ENCODE measurements around the gene TRIM62.
A peak's percentile ranks its signal among the peaks of the same experiment; 100 is the strongest.

The TRIM62 gene

DNA sequence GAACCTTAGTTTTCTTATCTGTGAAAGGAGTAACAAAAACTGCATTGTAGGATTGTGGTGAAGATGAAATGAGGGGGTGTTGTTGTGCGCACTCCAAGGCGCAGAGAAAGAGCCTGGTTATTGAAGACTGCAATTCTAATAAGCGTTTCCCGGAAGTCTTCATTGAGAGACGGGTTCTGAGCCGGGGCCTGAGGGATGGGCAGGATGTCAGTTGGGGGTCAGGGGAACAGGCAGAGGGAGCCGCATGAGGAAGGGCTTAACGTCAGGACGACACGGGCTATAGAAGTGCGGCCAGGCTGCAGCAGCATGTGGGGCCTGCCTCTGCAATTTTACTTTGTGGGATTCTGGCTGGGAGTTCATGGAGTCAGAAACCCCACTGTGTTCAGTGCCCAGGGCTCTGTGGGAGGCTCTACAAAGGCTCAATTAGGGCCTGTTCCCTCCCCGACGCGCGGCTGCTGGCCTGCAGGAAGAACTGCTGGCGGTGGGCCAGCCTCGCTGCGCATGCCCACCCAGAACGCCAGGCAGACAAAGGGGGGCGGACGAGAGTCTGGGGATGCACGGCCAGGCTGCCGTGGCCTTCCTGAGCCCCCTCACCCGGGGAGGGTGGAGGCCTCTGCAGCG lies 20.7 kb downstream of the TRIM62 start:
- DNase-seq (ENCODE audit: low read depth in 2 of 2): no peak

DNA sequence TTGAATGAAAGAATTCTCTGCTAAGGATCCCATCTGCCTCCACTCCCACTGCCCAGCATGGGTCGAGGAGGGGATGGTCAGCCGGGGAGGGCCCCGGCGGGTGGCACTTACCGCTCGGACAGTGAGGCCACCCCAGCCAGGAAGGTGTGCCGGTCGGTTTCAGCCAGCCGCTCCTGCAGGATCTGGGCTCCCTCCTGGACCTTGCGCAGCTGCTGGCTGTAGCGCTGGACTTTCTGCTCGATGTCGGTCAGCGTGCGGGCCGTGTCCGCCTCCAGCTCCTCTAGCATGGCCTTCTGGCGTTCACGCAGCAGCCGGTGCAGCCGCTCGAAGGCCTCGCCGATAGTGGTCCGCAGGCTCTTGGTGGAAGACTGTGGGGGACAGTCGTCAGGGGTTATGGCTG lies 22.3 kb downstream of the TRIM62 start:
- DNase-seq (ENCODE audit: low read depth in 2 of 2): no peak

DNA sequence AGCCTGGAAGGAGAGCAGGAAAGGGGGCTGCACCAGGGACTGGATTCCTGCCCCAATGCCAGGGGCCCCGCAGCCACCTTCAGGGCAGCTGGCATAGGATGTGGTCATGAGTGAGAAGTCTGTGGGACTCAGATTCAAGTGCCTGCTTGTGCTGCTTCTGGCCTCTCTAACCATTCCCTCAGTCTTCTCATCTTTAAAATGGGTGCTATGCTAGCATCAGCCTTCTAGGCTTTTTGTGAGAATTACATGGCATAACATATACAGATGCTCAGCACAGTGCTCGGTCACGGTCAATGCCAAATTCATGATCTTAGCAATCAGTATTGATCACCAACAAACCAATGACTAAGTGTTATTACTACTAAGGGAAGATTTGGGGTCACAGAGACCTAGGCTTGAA lies 23.5 kb downstream of the TRIM62 start:
- no peak for DNase-seq (ENCODE audit: low read depth in 2 of 2)

DNA sequence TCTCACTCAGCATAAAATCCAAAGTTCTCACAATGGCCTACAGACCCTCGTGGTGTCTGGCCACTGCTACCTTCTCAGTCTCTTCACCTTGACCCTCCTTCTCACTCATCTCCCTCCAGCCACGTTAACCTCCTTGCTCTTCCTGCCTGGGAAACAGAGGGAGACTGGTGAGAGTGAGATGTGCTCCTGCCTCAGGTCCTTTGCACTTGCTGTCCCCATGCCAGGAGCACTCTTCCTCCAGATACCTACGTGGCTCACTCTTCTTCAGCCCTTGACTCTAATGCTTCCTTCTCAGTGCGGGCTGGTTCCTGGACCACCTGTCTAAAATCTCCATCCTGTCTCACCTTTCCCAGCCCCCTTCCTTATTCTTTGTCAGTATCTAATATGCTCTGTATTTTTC lies 24.7 kb downstream of the TRIM62 start:
- no peak for DNase-seq (ENCODE audit: low read depth in 2 of 2)

GRCh38 chr1:33155877-33156538 lies 25.8 kb downstream of the TRIM62 start:
- DNase-seq (ENCODE audit: low read depth in 2 of 2): no peak

GRCh38 chr1:33153650-33154049 lies 28.2 kb downstream of the TRIM62 start:
- no peak for DNase-seq (ENCODE audit: low read depth in 2 of 2)

- DNase-seq (ENCODE audit: low read depth in 2 of 2): no peak
Measured at GRCh38 chr1:33152685-33153432, 29.0 kb downstream of the TRIM62 start.

DNA sequence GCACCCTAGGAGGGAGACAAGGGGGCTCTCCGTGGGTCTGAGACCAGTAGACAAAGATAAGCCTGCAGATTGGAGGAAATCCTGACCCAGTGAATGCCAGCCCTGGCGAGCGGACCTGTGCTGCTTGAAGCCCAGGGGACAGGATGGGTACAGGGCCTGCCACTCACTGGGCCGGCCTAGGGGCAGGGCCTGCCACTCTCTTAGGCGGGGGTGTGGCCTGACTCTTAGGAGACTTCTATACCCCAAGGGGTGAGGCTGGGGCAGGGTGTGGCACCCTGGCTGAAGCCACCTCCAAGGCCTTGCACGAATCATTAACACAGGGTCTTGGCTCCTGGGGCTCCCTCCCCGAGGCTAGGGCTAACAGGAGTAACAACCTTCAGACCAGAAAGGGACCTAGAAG lies 30.7 kb downstream of the TRIM62 start:
- no peak for DNase-seq (ENCODE audit: low read depth in 2 of 2)

- DNase-seq (ENCODE audit: low read depth in 2 of 2): no peak
Measured at GRCh38 chr1:33150522-33150921, 31.3 kb downstream of the TRIM62 start.

- no peak for DNase-seq (ENCODE audit: low read depth in 2 of 2)
Measured at GRCh38 chr1:33149453-33150190, 32.2 kb downstream of the TRIM62 start.

- no peak for DNase-seq (ENCODE audit: low read depth in 2 of 2)
Measured at GRCh38 chr1:33148615-33149014, 33.2 kb downstream of the TRIM62 start.

- no peak for DNase-seq (ENCODE audit: low read depth in 2 of 2)
Measured at GRCh38 chr1:33147997-33148314, 33.9 kb downstream of the TRIM62 start.

- DNase-seq (ENCODE audit: low read depth in 2 of 2): no peak
Measured at GRCh38 chr1:33147275-33147996, 34.4 kb downstream of the TRIM62 start.

- no peak for DNase-seq (ENCODE audit: low read depth in 2 of 2)
Measured at GRCh38 chr1:33146003-33146402, 35.8 kb downstream of the TRIM62 start.

- DNase-seq (ENCODE audit: low read depth in 2 of 2): no peak
Measured at GRCh38 chr1:33143698-33144097, 38.1 kb downstream of the TRIM62 start.

GRCh38 chr1:33143176-33143575 lies 38.7 kb downstream of the TRIM62 start:
- DNase-seq (ENCODE audit: low read depth in 2 of 2): peak in 1 of 2 experiments; percentile 35

GRCh38 chr1:33142483-33143064 lies 39.3 kb downstream of the TRIM62 start:
- no peak for DNase-seq (ENCODE audit: low read depth in 2 of 2)

DNA sequence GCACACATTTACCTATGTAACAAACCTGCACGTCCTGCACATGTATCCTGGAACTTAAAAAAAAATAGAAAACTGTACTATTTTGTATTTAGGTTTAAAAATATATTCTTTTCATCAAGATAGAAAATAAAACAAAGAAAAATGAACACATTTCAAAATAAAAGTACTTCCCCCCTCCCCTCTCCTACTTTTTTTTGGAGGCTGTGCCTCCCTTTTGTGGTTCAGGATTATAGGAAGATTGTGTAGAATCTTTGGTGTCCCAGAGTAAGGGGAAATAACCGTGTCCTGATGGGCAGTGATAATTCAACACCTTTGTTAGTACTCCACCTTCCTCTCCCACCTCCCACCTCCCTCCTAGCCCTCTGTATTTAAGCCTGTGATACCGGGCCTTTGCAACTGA lies 40.1 kb downstream of the TRIM62 start:
- no peak for DNase-seq (ENCODE audit: low read depth in 2 of 2)

DNA sequence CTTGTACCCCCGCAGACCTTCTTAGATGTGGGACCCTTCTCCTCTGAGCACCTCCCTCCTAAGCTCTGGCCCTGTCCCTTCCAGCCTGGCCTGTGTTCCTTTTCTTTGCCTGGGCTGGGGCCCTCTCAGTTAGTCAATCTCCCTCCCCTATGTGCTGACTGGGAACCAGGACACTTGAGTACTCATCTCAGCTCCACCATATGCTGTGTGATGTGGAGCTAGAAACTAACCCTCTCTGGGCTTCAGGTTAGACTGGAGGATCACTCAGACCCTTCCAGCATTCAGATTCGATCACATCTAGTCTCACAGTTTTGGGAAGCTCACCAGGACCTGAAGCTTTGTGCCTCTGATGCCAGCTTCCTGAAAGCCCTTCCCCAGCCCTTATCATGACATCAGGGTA lies 40.6 kb downstream of the TRIM62 start:
- DNase-seq (ENCODE audit: low read depth in 2 of 2): no peak

DNA sequence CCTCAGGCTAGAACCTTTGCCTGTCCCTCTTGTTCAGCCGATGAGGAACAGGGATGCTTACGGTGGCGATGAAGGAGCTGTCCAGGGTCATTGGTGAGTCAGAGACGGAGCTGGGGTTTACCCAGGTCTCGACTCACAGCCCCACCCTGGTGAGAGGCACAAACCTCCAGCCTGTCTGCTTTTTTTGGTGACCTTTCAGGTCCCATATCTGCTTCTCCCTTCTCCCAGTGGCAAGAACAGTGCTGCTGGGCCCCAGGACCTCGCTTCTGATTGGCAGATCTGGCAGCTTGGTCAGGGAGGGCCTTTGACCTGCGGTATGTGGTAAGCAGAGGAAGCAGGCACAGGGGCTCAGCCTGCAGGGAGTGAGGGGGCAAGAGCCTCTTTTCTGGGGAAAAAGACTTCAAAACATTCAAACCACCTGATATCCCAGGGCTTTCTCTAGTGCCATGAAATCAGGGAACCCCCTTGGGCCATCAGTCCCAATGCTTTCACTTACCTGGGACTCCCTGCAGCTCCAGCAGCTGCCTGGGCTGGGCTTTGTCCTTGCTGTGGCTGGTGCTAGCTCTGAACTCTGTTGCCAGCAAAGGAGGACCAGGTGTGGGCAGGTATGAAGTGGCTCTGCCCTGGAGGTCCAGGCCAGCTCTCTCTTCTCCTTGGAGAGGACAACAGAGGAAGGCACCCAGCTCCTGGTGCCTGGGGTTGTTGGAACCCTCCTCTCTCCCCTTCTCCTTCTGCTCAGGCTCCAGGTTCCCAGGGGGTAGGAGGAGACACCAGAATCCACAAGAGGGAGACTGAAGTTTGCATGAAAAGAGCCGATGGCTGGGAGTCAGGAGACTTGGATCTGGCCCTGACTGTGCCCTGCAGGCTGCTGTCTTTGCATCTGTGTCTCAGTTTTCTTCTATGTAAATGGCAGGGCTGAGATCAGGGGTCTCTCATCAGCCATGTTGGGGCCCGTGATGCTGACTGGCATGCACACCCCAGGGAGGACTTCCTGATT lies 41.4 kb downstream of the TRIM62 start:
- DNase-seq (ENCODE audit: low read depth in 2 of 2): no peak
